ENCODE results near the gene RHOT1.
"Not testable (repeated sequence)": the region's sequence is repeated elsewhere in the genome, so short reads cannot be mapped to it uniquely, and the experiment has no call there.

RHOT1 gene

DNA sequence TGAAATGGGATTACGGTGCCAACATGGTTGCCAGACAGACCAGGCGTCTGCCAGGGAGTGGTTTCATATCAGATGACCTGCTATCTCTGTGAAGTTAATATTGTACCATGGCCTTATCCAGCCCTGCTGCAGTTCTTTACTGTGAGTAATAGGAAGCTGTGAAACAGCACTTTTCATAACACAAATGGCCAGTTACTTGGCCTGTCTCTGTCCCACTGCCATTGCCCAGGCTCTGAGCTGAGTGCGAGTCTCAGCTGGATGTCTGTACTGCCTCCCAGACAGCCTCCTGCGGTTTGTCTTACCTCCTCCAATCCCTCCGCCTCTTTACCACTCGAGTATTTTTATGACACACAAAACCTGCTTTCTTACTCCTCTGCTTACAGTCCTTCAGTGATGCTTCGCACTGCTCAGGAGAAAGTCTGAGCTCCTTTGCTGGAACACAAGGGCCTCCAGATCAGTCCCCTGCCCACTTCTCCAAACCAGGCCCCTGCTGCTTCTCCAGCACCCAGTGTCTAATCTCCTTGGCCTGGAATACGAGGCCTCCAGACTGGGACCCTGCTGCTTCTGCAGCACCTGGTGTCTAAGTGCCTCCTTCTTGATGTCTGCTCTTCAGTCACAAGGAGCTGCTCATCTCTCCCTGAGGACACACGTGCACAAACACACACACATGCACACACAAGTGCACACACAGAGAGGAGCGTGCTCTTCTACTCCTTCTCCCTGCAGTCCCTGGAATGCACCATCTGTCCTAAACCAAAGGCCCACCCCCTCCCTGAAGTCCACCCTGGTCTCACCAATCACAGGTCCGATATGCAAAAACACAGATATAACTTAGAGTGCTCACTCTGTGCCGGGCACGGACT, 17.1 kb upstream of the RHOT1 start:
- no peak for DNase-seq (ENCODE audit: low read depth in 2 of 2)

DNA sequence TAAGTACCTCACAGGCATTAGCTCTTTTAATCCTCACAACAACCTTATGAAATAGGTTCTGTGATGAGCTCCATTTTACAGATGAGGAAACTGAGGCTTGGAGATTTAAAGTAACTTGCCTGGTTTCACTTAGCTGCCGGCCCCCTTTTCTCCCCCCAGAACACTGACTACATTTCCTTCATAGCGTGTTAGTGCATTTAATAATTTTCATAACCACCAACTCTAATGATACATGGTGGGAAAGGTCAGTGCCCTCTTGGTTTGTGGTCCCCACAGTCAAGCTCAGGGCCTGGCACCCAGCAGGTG, 16.5 kb upstream of the RHOT1 start:
- no peak for DNase-seq (ENCODE audit: low read depth in 2 of 2)

DNA sequence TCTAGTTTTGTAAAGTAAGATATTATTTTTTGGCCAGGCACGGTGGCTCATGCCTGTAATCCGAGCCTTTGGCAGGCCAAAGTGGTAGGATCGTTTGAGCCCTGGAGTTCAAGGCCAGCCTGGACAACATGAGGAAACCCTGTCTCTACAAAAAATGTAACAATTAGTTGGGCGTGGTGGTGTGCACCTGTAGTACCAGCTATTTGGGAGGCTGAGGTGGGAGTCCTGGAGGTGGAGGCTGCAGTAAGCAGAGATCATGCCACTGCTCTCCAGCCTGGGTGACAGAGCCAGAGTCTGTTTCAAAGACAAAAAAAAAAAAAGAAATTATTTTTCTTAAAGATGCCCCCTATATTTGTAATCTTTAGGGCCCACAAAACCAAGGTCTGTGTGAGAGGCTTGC, 16.0 kb upstream of the RHOT1 start:
- DNase-seq (ENCODE audit: low read depth in 2 of 2), result no peak

DNA sequence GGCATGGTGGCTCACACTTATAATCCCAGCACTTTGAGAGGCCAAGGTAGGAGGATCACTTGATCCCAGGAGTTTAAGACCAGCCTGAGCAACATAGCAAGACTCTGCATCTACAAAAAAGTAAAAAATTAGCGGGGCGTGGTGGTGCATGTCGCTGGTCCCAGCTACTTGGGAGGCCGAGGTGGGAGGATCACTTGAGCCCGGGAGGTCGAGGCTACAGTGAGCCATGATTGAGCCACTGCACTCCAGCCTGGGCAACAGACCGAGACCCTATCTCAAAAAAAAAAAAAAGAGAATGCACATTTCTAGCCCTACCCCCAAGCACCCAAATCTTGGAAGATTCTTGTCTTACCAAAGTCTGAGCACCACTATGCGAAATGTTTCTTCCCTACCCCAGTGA, 15.6 kb upstream of the RHOT1 start:
- DNase-seq (ENCODE audit: low read depth in 2 of 2), result no peak

DNA sequence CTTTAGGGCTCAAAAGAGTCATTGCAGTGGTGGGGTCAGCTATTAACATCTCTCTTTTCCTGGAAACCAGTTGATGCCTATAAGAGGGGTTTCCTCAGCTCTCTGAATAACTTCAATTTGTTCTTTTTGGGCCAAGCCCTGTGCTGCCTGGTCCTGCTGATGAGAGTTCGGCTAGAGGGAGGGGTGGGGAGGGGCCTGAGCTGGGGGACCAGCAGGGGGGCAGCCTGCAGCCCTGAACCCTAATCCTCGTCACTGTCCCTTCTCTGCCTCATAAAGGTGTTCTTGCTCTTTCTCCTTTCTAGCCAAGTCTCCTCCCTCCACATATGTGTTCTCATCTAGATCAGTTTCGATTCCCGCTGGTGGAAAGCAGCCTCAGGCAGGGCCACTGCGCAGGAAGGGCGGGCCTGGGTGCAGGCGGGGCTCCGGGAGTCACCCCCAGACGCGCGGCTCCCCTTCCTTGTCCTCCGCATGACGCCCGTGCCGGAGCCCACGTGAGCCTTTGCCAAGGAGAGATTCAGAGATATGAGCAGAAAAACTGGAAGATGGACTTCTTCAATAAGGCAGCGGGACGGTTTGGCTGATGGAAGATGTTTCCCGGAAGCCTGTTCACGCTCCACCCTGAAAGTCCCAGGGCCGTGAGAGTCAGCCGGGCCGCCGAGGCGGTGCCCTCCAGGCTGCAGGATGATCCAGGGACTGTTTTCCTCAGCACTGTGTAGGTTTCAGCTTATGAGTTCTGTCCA, 15.0 kb upstream of the RHOT1 start:
- DNase-seq (ENCODE audit: low read depth in 2 of 2), result peak; percentile 67 to 68

DNA sequence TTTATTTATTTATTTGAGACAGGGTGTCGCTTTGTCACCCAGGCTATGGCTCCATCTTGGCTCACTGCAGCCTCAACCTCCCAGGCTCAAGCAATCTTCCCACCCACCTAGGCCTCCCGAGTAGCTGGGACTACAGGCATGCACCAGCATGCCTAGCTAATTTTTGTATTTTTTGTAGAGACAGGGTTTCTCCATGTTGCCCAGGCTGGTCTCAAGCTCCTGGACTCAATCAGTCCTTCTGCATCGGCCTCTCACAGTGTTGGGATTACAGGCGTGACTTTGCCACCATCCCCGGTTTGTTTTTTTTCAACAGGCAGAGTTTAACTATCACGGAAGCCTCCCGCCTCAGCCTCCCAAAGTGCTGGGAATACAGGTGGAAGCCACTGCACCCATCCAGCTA, 13.8 kb upstream of the RHOT1 start:
- not testable (repeated sequence) for DNase-seq (ENCODE audit: low read depth in 2 of 2)

DNA sequence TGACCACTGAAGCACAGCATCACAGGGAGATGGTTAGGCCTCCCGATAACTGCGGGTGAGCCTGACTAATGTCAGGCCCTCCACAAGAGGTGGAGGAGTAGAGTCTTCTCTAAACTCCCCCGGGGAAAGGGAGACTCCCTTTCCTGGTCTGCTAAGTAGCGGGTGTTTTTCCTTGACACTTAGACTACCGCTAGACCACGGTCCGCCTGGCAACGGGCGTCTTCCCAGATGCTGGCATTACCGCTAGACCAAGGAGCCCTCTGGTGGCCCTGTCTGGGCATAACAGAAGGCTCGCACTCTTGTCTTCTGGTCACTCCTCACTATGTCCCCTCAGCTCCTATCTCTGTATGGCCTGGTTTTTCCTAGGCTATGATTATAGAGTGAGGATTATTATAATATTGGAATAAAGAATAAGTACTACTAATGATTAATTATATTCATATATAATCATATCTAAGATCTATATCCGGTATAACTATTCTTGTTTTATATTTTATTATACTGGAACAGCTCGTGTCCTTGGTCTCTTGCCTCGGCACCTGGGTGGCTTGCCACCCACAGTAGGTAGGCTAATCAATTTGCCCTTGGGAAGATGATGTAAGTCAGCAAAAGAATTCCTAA, 6.7 kb upstream of the RHOT1 start:
- not testable (repeated sequence) for DNase-seq (ENCODE audit: low read depth in 2 of 2)

DNA sequence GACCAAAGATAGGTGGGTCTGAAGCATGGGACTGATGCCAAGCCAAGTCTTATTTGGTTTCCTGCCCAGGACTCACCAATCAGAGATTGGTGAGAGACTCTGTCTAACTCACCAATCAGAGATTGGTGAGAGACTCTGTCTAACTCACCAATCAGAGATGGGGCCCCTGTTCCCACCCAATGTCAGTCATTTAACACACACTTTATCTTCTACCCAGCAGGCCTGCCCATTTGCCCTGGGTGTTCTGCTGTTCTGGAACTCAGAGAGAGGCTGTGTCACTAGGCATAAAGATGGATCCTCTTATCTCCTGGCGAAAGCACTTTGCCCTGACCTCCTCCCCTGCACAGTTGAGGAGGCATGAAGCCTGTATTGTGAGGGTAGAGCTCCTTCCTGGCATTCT, 5.4 kb upstream of the RHOT1 start:
- DNase-seq (ENCODE audit: low read depth in 2 of 2), result no peak

DNA sequence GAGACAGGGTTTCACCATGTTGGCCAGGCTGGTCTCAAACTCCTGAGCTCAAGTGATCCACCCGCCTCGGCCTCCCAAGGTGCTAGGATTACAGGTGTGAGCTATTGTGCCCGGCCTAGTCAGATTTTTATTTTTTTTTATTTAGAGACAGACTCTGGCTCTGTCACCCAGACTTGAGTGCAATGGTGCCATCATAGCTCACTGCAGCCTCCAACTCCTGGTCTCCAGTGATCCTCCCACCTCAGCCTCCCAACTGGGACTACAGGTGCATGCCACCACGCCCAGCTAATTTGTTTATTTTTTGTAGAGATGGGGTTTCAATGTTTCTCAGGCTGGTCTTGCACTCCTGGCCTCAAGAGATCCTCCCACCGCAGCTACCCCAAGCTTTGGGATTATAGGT, 2.8 kb upstream of the RHOT1 start:
- not testable (repeated sequence) for DNase-seq (ENCODE audit: low read depth in 2 of 2)

DNA sequence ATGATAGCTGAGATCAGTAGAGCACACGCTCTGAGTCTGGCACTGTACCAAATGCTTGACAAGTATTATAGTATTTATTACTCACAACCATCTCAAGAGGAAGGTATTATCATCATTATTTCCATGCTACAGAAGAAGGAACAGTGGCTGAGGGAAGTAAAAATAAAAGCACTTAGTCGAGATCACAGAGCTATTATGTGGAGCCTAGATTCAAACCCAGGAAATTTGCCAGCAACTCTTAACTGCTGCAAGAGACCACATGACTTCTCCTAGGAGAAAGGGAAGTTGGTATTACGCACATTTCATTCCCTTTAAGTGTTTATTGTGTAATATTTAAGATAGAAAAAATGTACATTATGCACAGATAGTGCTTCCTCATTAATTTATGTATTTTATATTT, 1.0 kb upstream of the RHOT1 start:
- no peak for DNase-seq (ENCODE audit: low read depth in 2 of 2)

DNA sequence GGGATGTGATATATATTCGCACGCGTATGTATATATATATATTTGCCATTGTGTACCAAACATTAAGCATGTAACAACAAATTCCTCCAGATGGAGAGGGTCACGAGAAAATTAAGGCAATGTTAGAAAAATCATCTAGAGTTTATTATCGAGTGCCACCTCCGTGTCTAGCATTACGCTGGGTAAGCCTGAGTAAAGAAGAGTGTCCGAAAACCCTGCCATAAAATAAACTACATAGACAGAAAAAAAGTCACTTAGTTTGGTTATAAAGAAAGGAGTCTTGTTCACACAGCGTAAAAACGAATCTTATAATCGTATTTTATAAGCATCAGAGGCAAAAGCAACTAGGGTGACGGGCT, 644 bp upstream of the RHOT1 start:
- DNase-seq (ENCODE audit: low read depth in 2 of 2), result no peak

DNA sequence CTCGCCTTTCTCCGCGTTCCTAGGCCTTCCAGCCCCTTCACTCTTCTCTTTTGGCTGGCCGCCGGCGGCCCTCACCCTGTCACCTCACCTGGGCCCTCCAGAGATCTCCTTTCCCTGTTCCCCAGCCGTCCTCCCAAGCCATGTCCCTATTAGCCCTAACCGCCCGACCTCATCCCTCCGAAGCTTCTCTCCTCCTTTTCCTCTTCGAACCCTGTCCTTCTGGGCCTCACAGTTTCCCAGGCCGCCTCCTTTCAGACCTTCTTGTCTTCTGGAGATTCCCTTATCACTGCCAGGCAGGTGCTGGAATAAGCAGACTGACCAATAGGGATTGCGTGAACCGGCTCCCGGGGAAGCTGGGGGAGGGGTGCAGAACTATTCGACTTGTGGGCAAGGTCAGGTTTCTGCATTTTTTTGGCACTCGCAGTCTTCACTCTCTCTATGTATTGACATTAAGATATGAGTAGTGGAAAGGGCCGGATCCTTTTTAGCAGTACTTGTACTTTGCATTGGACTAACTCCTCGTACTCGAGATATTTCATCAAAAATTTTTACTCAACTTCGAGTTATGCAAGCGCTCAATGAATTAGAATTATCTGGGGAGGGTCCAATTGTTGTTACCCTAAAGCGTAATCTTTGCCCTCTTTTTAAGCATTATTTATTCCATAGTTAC, 690 bp downstream of the RHOT1 start:
- DNase-seq (ENCODE audit: low read depth in 2 of 2), result no peak

DNA sequence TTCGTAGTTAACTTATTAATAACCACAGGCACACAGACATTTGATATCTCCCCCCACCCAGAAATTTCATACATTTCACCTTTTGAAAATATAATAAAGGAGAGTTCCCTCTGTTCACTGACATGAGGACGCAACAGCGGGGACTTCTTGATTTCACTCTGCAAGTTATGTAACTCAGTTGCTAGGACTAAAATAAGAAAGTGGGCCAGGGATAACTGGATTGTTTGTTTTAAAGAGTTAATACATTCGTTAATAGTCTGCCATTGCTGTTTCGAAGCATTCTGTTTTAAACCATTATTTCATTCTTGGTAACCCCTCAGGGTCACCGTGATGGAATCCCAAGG, 1.2 kb downstream of the RHOT1 start:
- no peak for DNase-seq (ENCODE audit: low read depth in 2 of 2)

DNA sequence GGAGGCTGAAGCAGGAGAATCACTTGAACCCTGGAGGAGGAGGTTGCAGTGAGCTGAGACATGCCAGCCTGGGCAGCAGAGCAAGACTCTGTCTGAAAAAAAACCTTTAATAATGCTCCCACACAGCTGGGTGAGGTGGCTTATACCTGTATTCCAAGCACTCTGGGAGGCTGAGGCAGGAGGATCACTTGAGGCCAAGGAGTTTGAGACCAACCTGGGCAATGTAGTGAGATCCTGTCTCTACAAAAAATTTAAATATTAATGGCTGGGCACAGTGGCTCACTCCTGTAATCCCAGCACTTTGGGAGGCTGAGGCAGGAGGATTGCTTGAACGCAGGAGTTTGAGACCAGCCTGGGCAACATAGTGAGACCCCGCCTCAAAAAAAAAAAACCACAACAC, 2.1 kb downstream of the RHOT1 start:
- not testable (repeated sequence) for DNase-seq (ENCODE audit: low read depth in 2 of 2)

DNA sequence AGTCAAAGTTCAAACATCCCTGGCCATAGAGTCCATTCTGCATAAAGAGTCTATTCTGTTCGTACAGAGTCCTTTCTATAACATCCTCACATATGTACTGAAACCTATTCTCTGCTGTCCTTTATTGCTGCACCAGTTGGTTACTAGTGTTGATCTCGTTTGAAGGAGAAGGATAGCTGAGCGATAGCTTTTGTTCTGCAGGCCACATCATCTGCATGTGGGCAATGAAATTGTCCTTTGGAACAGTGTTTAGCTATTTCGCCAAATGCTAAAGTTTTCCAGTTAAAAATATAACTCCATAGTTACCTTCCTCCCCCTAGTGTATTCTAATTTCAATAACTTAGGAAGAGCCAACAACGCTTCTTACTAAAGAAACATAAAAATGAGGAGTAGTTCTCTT, 6.0 kb downstream of the RHOT1 start:
- no peak for DNase-seq (ENCODE audit: low read depth in 2 of 2)

DNA sequence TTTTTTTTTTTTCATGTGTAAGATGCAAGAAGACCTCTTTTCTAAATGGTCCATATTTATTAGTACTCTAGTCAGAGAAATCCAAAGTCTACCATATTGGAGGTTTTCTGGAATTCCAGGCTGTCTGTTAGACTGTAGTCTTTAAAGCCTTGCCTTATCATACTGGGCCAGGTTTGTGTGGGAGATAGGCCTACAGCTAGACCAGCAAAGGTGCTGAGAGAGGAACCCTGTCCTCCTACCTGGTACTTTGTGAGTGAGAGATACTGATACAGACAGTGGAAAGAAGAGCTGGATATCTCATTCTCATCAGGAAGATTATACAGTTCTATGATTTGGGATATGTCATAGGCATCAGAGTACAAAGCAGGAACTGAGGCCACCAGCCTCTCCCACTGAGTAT, 8.1 kb downstream of the RHOT1 start:
- no peak for DNase-seq (ENCODE audit: low read depth in 2 of 2)

DNA sequence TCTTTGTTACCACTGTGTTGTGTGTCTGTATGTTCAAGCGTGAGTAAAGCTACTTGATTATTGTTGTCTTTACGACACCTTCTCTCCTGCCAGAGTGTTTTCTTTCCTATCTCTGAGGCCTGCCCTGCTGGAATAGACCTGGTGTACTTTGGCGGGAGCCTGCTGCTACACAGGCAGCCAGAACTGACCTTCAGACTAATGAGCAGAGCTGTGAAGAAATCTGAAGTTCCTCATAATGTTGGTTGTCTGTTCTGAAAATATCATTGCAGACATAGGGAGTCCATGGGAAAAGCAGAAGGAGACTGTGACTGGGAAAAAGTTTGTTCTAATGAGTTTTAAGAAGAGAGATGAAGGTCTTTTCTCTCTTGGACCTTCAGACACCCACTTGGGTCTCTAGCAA, 9.8 kb downstream of the RHOT1 start:
- no peak for DNase-seq (ENCODE audit: low read depth in 2 of 2)

DNA sequence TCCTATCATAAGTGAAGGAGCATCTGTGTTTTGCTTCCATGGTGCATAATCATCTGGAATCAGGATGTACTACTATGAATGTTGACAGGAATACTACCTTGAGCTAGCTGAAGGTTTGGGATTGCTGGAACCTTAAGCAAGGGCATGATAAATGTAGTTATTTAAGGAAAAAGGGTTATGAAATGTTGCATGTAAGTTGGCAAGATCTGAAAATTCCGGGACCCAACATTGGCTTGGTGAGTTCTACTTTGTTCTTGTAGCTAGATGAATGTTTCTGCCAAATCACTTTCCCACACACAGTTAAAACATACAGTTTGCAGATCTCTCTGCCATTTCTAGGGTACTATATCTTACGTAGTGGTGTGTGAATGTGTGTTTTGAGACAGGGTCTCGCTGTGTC, 13.6 kb downstream of the RHOT1 start:
- DNase-seq (ENCODE audit: low read depth in 2 of 2), result no peak

DNA sequence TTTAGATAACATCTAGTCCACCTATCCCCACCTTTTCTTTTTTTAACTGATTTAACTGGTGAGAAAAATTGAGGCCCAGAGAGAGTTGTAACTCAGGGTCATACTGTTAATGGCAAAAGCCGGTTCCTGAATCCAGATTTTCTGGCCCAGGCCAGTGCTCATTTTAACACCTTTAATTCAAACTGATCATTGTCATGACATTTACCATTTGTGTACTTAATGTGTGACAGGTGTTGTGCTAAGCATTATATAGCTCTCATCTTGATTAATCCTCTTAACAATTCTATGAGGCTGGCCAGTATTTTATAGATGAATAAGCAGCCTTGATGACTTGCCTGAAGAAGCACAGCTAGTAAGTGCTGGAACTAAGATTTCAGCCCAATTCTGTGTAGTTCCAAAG, 14.4 kb downstream of the RHOT1 start:
- DNase-seq (ENCODE audit: low read depth in 2 of 2), result no peak

DNA sequence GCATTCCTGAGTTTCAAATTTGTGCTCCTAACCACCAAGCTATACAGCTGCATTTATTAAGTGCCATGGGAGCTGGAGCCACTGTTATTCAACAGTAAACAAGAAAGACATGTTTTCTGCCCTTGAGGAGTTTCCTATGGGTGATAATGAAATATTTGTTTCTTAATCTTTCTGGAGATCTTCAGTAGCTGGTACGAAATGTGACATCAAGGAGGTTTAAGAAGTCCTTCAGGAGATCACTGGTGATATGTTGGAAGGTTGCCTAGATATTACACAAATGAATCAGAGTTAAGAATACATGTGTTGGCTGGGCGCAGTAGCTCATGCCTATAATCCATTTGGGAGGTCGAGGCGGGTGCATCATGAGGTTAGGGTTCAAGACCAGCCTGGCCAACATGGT, 14.9 kb downstream of the RHOT1 start:
- no peak for DNase-seq (ENCODE audit: low read depth in 2 of 2)

DNA sequence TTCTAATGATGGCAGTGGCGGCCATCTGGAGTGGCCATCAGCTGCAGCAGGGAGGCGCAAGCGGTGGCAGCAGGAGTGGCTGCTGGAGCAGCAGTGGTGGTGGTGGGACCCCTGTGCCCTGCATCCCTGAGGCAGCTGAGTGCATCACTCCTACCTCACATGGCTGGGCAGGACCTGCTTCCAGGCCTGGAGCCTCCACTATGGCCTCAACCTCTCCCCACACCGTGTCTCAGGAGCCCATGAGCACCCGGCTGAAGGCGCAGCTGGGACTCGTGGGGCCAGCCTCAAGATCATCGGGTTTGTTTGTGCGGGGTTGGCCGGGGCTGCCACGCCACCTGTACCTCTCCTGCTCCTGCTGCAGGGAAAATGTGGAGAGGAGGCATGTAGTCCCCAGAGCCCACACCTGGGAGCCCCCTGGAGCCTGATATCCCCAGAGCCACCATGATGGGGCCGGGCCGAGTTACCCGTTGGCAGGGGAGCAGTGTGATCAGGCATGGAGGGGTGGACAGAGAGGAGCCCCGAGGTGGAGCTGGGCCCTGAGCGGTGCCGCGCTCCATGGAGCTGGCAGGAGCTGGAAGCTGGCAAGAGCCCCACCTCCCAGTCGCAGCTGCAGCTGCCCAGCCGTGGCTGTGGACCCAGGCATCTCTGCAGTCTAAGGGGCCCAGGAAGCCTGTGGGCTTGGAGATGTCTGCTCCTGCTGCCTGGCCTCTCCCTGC, 16.7 kb downstream of the RHOT1 start:
- DNase-seq (ENCODE audit: low read depth in 2 of 2), result no peak
